GM12878 (cell line): ENCODE data around the gene KLK13. TPM values are rescaled to one million over a fixed set of nuclear protein-coding genes. Genes with fewer than 3 reads are reported as not detected.

Source experiments
- ATAC-seq: fragments of 200-7000 bp; cut with Tn5 transposase; 3 replicates; pipeline ENCODE4 v1.9.1; 2020; ENCODE audit warnings: mild to moderate bottlenecking, moderate library complexity
- BruUV-seq: library from RNA; stranded (reverse); fragments of 400-500 nt; replicated peaks from 2 replicates; lab custom pipeline; 2021; lab: Mats Ljungman, UMichigan
- CTCF ChIA-PET: fragments of 300-600 bp; sonication (Branson Sonifier 250); formaldehyde crosslinking; extraction: SDS; loops from one replicate; lab custom pipeline; 2021; ENCODE audit warnings: inconsistent platforms; lab: Yijun Ruan, JAX
- POLR2A ChIA-PET: fragments of 350-600 bp; formaldehyde crosslinking; extraction: SDS; loops from one replicate; lab custom pipeline; 2021; ENCODE audit warnings: inconsistent platforms; lab: Charles Lee
- RAD21 ChIA-PET: fragments of 300-600 bp; sonication (Branson Sonifier 250); formaldehyde crosslinking; loops from one replicate; lab custom pipeline; 2023; ENCODE audit warnings: antibody characterized with exemption; ENCODE audit not compliant: unreplicated experiment; lab: Charles Lee
- SMC1A ChIA-PET: fragments of 300-600 bp; sonication (Branson Sonifier 250); formaldehyde crosslinking; loops from one replicate; lab custom pipeline; 2023; ENCODE audit not compliant: unreplicated experiment, uncharacterized antibody; lab: Charles Lee
- DNase-seq: peaks from one replicate; pipeline ENCODE4 v3.0.0-alpha.2; 2011; ENCODE audit warnings: low read depth, low spot score
- FAIRE-seq: peaks from 3 replicates; lab custom pipeline; 2011; peaks lifted over from hg19 to GRCh38; lab: Jason Lieb, UNC
- H2AFZ ChIP-seq: 2 replicates; pipeline ENCODE4 v1.6.0; 2011; ENCODE audit warnings: low read depth, low read length, control low read depth; ENCODE audit not compliant: control insufficient read depth
- H3K27ac ChIP-seq: 2 replicates; pipeline ENCODE4 v1.5.1; 2011; ENCODE audit warnings: control low read depth; ENCODE audit not compliant: control insufficient read depth, insufficient read depth
- H3K27me3 ChIP-seq, 2 experiments: replicated peaks in 1 of 2; 2 replicates each; pipeline versions ENCODE4 v1.6.0 to v1.6.1; 2011; ENCODE audit warnings: low read length in 1 of 2; ENCODE audit not compliant: control insufficient read depth in 2 of 2, insufficient read depth in 2 of 2
- H3K36me3 ChIP-seq, 2 experiments: 2 replicates each; pipeline ENCODE4 v1.5.1; 2011; ENCODE audit warnings: low read length in 1 of 2; ENCODE audit not compliant: control insufficient read depth in 2 of 2, insufficient read depth in 2 of 2
- H3K4me1 ChIP-seq: 2 replicates; pipeline ENCODE4 v1.6.1; 2011; ENCODE audit warnings: mild to moderate bottlenecking, low read length, moderate library complexity, mixed read lengths; ENCODE audit not compliant: control insufficient read depth, insufficient read depth
- H3K4me2 ChIP-seq: 2 replicates; pipeline ENCODE4 v1.6.0; 2011; ENCODE audit warnings: control low read depth; ENCODE audit not compliant: control insufficient read depth, insufficient read depth
- H3K4me3 ChIP-seq: fragments of 200-600 bp; sonication (generic); 2 replicates; pipeline ENCODE4 v1.5.1; 2016
- H3K79me2 ChIP-seq: 2 replicates; pipeline ENCODE4 v1.6.0; 2011; ENCODE audit warnings: low read length; ENCODE audit not compliant: control insufficient read depth, insufficient read depth
- H3K9ac ChIP-seq: 2 replicates; pipeline ENCODE4 v1.8.0; 2011; ENCODE audit warnings: low read length, control low read depth, mixed read lengths; ENCODE audit not compliant: control insufficient read depth, insufficient read depth
- H3K9me3 ChIP-seq: replicated peaks from 3 replicates; pipeline ENCODE4 v1.5.1; 2011; ENCODE audit warnings: mild to moderate bottlenecking, low read length; ENCODE audit not compliant: control insufficient read depth, insufficient read depth
- H4K20me1 ChIP-seq: 2 replicates; pipeline ENCODE4 v1.6.0; 2011; ENCODE audit not compliant: control insufficient read depth, insufficient read depth
- BACH1 ChIP-seq: fragments of 450-650 bp; IDR thresholded peaks from 2 replicates; pipeline ENCODE4 v1.6.1; 2017; ENCODE audit warnings: mild to moderate bottlenecking, borderline replicate concordance
- CEBPB ChIP-seq, 2 experiments: fragments of 150-350 bp in 1 of 2; IDR thresholded peaks; 2 replicates each; pipeline ENCODE4 v1.6.1; 2012 to 2014; ENCODE audit warnings: low read depth in 2 of 2, low read length in 2 of 2, borderline replicate concordance in 1 of 2, inconsistent platforms in 1 of 2
- CHD4 ChIP-seq: fragments of 200-600 bp; sonication (generic); IDR thresholded peaks from 2 replicates; pipeline ENCODE4 v1.6.1; 2016; ENCODE audit warnings: mild to moderate bottlenecking
- CREB1 ChIP-seq: IDR thresholded peaks from 2 replicates; pipeline ENCODE4 v1.6.1; 2012; ENCODE audit warnings: low read depth, mild to moderate bottlenecking, inconsistent platforms
- EGR1 ChIP-seq, 2 experiments: IDR thresholded peaks; 1 replicate in 1 of 2; 2 replicates in 1 of 2; pipeline ENCODE4 v1.6.1; 2011 to 2012; ENCODE audit warnings: low read depth in 2 of 2, low read length in 2 of 2, borderline replicate concordance in 1 of 2, mild to moderate bottlenecking in 1 of 2, moderate library complexity in 1 of 2
- GABPA ChIP-seq: IDR thresholded peaks from 2 replicates; pipeline ENCODE4 v1.6.1; 2014; ENCODE audit warnings: antibody characterized with exemption, low read depth, mild to moderate bottlenecking, inconsistent platforms
- HCFC1 ChIP-seq: fragments of 150-350 bp; IDR thresholded peaks from 2 replicates; pipeline ENCODE4 v1.6.1; 2014; ENCODE audit warnings: low read length
- MXI1 ChIP-seq: fragments of 150-350 bp; IDR thresholded peaks from 2 replicates; pipeline ENCODE4 v1.6.1; 2011; ENCODE audit warnings: low read depth, mild to moderate bottlenecking, inconsistent platforms, low read length, improper control_type of control experiment
- NFYB ChIP-seq: IDR thresholded peaks from 2 replicates; pipeline ENCODE4 v1.6.1; 2011; ENCODE audit warnings: low read depth, mild to moderate bottlenecking, low read length, improper control_type of control experiment, moderate library complexity; ENCODE audit not compliant: insufficient read depth
- NRF1 ChIP-seq: conservative IDR thresholded peaks from 2 replicates; pipeline ENCODE4 v1.6.1; 2011; ENCODE audit warnings: mild to moderate bottlenecking, low read depth, low read length, improper control_type of control experiment
- POLR2AphosphoS2 ChIP-seq: IDR thresholded peaks from 2 replicates; pipeline ENCODE4 v1.6.1; 2011; ENCODE audit warnings: low read depth, mild to moderate bottlenecking, low read length, improper control_type of control experiment, moderate library complexity
- RBBP5 ChIP-seq: fragments of 200-600 bp; sonication (generic); conservative IDR thresholded peaks from 2 replicates; pipeline ENCODE4 v1.6.1; 2016
- RELA ChIP-seq: fragments of 450-650 bp; IDR thresholded peaks from 2 replicates; pipeline ENCODE4 v1.8.0; 2014; ENCODE audit warnings: borderline replicate concordance; ENCODE audit not compliant: partially characterized antibody
- SUZ12 ChIP-seq: fragments of 200-600 bp; sonication (generic); IDR thresholded peaks from one replicate; pipeline ENCODE4 v1.6.1; 2018; ENCODE audit warnings: antibody characterized with exemption, mild to moderate bottlenecking; ENCODE audit not compliant: unreplicated experiment
- TAF1 ChIP-seq: IDR thresholded peaks from 2 replicates; pipeline ENCODE4 v1.6.1; 2011; ENCODE audit warnings: mild to moderate bottlenecking, low read depth, low read length, borderline replicate concordance
- WRNIP1 ChIP-seq: IDR thresholded peaks from 2 replicates; pipeline ENCODE4 v1.6.1; 2011; ENCODE audit warnings: low read depth, low read length, improper control_type of control experiment, borderline replicate concordance
- ZNF24 ChIP-seq: fragments of 450-650 bp; IDR thresholded peaks from 2 replicates; pipeline ENCODE4 v1.6.1; 2017; ENCODE audit warnings: antibody characterized with exemption, mild to moderate bottlenecking
- ZNF384 ChIP-seq: IDR thresholded peaks from 2 replicates; pipeline ENCODE4 v1.6.1; 2012; ENCODE audit warnings: low read depth, mild to moderate bottlenecking, low read length, improper control_type of control experiment, borderline replicate concordance
- WGBS: methylation state at CpG from one replicate; pipeline ENCODE4 v1.1.6; 2016; ENCODE audit warnings: low lambda C conversion rate; ENCODE audit not compliant: insufficient replicate concordance, insufficient coverage; ENCODE audit errors: missing lambda C conversion rate; 5-methylcytosine and 5-hydroxymethylcytosine counted together
- in situ Hi-C: fragments of 300-500 bp; cut with MboI; formaldehyde crosslinking; loops from 9 replicates; pipeline ENCODE4 v1.14.3; 2018; ENCODE audit warnings: mixed read lengths
- intact Hi-C: fragments of 100-400 bp; cut with micrococcal nuclease; formaldehyde crosslinking; loops from one replicate; pipeline ENCODE4 v1.14.2; 2022; ENCODE audit not compliant: unreplicated experiment
- polyA plus RNA-seq, 11 experiments: library from polyadenylated mRNA; depleted of rRNA in 4 of 11; unstranded in 6 of 11; stranded (reverse) in 5 of 11; fragments of >200 nt; fragmentation: Nextera tagmentation in 4 of 11; fragmentation: Illumina TruSeq in 1 of 11; extraction: Ambion mirVana in 4 of 11; extraction: Trizol in 1 of 11; gene quantifications; 1 replicate in 1 of 11; 2 replicates in 10 of 11; pipeline versions ENCODE4 v1.2.1 to v1.2.3, GENCODE V29; 2011 to 2016; ENCODE audit warnings: inconsistent platforms in 2 of 11, missing spikeins in 2 of 11, low read depth in 1 of 11
- total RNA-seq, 4 experiments: library from RNA; depleted of rRNA in 3 of 4; stranded (reverse); fragments of >200 nt in 3 of 4; fragmentation: Illumina TruSeq in 1 of 4; extraction: Trizol in 1 of 4; gene quantifications; 2 replicates each; pipeline versions ENCODE4 v1.2.1 to v1.2.3, GENCODE V29; 2013 to 2021
- TF ChIP-seq, protein P1 (sequence below): IDR thresholded peaks from 2 replicates; pipeline ENCODE4 v1.6.1; 2012; ENCODE audit warnings: low read depth, low read length, improper control_type of control experiment

KLK13 gene
- total and polyA plus RNA-seq, 10 of the 15 experiments (the other 5 are each of a cell fraction or from before 2014, with no cell fraction given), result not detected

- CTCF ChIA-PET, result no interaction called here
- TF ChIP-seq POLR2AphosphoS2 (no peak), BACH1 (no peak), WRNIP1 (no peak), CEBPB (IDR thresholded peaks at IDR 0.05; ENCODE audit: borderline replicate concordance in 1 of 2, low read depth in 2 of 2, low read length in 2 of 2) (no peak), CREB1 (no peak), NFYB (no peak), ZNF24 (no peak), HCFC1 (no peak), TAF1 (no peak), EGR1 (IDR thresholded peaks at IDR 0.05; ENCODE audit: borderline replicate concordance in 1 of 2, low read depth in 2 of 2, low read length in 2 of 2) (no peak), RBBP5 (no peak), GABPA (no peak), CHD4 (no peak), ZNF384 (no peak), SUZ12 (no peak), NRF1 (no peak), MXI1 (no peak), RELA (no peak)
- TF ChIP-seq, protein P1, sequence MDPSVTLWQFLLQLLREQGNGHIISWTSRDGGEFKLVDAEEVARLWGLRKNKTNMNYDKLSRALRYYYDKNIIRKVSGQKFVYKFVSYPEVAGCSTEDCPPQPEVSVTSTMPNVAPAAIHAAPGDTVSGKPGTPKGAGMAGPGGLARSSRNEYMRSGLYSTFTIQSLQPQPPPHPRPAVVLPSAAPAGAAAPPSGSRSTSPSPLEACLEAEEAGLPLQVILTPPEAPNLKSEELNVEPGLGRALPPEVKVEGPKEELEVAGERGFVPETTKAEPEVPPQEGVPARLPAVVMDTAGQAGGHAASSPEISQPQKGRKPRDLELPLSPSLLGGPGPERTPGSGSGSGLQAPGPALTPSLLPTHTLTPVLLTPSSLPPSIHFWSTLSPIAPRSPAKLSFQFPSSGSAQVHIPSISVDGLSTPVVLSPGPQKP, result no peak
Measured at GRCh38 chr19:51103926-51104341, 39.0 kb upstream of the KLK13 start.

More at GRCh38 chr19:51103926-51104341, 39.0 kb upstream of the KLK13 start:
- ChIA-PET POLR2A (no interaction called here), RAD21 (no interaction called here), SMC1A (no interaction called here)
- FAIRE-seq (no peak), DNase-seq (no peak), ATAC-seq (no peak)
- Histone ChIP-seq H3K4me3 (no peak overlapping the region), H3K9me3 (no peaks in the 10 kb centered on the region), H2AFZ (no peak overlapping the region), H3K9ac (no peak overlapping the region), H4K20me1 (no peaks in the 10 kb centered on the region), H3K27ac (no peak overlapping the region), H3K4me2 (no peak overlapping the region), H3K27me3 (no peaks in the 10 kb centered on the region), H3K4me1 (no peaks in the 10 kb centered on the region; the same call in 1 of the 2 replicates), H3K79me2 (peaks cover 15% of the 10 kb centered on the region), H3K36me3 (peaks cover 4 to 8% of the 10 kb centered on the region in 2 experiments; a peak in 3 of 4 replicates)
- no TSS peak for BruUV-seq
- intact Hi-C loops (no loop called here), in situ Hi-C loops (loop anchor here (10.0 kb wide), 1 partner anchor 1079 kb away; the partner anchor contains the start of genes VRK3 and ZNF473)
- 99% methylated on average over 44 of the region's 49 CpGs for WGBS
